HG03439 (cell line): ENCODE data around the gene KIAA1217.

Experiments
- ATAC-seq: cut with Tn5 transposase; IDR thresholded peaks from one replicate; pipeline ENCODE4 v1.9.1; 2021; ENCODE audit warnings: mild to moderate bottlenecking, moderate library complexity; ENCODE audit not compliant: unreplicated experiment

KIAA1217 gene

DNA sequence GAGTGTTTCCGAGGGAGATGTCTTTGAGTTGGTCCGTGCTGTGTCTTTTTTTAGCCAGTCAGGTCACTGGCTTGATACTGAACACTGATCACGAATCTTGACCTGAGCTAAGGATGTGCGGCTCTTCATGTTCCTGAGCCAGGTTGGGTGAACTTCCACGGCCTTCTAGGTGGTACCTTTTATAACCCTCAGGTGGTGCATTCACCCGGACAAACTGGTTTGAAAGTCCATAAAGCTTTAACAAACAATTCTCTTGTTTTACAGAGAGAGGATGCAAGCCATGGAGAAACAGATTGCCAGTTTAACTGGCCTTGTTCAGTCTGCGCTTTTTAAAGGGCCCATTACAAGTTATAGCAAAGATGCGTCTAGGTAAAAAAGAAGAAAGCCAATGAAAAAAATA is 285.3 kb downstream of the KIAA1217 start:
- ATAC-seq = no peak

- no peak for ATAC-seq
Observed at GRCh38 chr10:24494777-24495176, 285.8 kb downstream of the KIAA1217 start.

DNA sequence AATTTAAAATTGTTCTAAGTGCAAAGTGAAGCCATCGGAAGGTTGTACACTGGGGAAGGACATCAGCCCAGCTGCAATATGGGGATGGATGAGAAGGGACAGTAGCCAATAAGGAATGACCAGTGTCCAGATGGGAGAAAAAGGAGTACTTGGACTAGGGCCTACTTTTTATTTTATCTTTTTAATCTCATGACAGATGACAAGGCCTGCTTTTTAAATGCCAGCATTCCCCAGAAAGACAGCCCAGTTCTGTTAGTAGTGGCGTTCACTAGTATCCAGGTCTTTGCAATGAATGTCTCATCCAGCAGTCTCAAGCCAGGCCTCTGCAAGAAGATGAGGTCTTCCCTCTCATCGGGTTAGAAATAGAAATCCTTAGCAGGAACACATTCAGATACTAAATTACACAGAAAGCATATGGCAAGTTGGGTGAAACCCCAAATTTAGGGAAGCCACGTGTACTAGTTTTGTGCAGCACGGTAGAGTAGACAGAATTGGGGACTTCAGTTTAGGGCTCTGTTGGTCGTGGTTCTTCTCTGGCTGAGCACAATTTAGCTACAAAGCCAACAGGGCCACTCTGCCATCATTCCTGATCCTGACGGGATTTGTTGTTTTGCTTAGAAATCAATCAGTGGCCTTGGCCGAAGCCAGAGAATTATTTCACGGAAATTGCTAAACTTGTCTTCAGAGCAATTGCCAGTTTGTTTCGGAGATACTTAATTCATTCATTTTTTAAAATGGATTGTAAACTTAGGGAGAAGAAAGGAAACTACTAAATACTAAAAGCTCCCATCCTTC is 286.9 kb downstream of the KIAA1217 start:
- ATAC-seq = no peak

DNA sequence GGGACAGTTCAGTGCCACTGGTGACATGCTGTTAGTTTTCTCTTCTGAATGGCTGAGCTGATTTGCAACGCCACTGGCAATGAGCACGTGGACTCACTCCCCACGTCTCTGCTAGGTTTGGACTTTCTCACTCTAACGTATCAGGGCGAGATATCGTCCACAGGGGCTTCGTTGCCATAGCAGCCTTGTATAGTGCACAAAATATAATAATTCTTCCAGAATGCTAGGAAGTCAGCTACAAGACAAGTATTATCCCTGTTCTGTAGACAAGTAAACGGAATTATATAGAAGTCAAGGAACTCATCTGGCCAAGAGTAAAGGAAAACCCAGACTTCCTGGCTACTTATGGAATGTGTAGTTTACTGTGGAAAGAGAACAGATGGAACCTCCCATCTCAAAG is 288.0 kb downstream of the KIAA1217 start:
- no peak for ATAC-seq

- no peak for ATAC-seq
Observed at GRCh38 chr10:24501056-24501711, 292.2 kb downstream of the KIAA1217 start.

DNA sequence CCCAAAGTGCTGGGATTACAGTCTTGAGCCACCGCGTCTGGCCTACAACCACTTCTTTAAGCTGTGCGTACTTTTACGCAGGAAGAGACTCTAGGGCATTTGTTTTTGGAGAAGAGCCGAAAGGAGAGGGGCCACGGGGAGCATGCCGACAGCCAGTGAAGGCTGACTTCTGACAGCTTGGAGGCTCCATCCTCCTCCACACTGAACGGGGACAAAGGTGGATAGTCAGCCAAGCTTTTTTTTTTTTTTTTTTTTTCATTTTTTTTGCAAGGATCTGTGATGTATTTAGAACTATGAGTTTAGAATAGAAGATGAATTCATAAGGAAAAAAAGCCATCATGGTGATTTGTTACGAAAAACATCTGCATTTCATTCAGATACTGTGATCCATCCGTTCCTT is 293.1 kb downstream of the KIAA1217 start:
- ATAC-seq = no peak

DNA sequence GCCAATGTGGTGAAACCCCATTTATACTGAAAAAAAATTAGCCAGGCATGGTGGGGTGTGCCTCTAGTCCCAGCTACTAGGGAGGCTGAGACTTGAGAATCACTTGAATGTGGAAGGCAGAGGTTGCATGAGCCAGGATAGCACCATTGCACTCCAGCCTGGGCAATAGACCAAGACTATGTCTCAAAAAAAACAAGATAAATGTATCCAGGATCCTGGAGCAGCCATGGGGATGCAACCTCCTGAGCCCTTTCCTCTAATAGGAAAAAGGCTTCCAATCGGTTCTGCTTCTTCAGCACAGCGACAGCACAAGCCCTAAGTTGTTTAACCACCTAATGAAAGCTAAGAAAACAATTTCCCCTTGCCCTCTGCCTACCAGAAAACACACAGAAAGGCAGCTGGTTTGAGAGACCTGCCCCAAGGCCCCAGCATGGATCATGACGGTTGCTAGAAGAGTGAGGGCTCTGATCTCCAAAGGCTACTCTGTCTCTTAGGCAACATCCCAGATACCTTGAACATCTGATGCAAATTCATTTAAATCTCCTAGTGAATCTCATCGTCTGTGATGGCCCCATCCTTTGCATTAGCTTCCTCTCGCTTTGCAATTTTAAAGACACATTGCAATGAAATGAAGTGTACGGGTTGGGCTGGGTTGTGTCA is 294.0 kb downstream of the KIAA1217 start:
- no peak for ATAC-seq

DNA sequence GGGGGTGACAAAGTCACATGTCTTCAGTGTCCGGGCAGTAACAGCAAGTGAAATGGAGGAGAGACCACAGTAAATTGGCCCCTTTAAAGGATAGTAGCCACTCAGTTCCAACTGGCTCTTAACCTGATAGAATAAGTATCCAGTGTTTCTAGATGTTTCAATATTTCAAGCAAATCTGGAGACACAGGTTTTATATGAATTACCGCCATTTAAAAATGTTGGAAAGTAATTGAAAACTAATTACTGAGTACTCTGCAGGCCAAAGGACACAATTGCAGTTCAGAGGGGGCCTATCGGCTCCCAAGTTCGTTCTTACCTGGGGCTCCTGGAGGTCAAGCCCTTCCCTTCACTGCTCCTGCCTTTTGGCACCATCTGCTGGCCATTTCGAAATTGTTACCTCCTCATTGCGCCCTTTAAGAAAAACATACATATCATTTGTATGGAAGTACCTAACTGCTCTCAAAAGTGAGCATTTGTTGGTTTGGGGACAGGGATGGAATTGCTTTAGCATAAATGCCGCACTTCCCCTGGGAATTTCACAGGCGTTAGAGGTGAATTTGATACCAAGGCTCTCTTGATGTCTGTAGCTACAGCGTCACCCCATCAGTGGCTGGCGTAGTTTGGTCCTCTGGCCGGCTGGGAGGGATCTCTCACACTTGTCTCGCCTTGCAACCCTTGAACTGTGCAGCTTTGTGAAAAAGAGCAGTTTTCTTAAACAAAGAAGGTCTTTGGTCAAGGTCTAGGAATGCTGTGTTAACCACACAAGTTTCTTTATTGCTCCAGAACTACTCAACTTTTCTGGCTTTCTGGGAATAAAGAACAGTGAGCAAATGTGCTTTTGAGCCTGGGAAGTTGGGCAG is 294.8 kb downstream of the KIAA1217 start:
- peak; percentile 71 for ATAC-seq

DNA sequence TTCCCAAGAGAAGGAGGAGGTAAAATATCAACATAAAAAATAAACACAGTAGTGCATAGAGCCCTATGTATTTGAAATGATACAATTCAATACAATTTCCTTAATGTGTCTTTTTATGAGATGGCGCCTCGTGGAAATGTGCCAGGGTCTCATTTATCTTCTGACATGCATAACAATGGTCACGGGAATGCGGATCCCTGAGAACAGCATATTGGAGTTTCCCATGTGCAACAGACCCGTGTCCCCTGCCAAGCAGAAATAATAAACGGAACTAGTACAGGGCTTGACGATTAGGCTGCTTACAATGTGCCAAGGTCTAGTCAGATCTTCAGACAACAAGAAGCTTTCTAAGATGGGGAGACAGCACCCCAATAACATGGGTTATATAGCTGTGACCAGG is 296.8 kb downstream of the KIAA1217 start:
- ATAC-seq = no peak

- ATAC-seq = no peak
Observed at GRCh38 chr10:24513155-24513554, 304.2 kb downstream of the KIAA1217 start.

GRCh38 chr10:24515481-24515880 is 306.5 kb downstream of the KIAA1217 start:
- no peak for ATAC-seq

GRCh38 chr10:24518411-24518810 is 309.5 kb downstream of the KIAA1217 start:
- ATAC-seq = no peak

DNA sequence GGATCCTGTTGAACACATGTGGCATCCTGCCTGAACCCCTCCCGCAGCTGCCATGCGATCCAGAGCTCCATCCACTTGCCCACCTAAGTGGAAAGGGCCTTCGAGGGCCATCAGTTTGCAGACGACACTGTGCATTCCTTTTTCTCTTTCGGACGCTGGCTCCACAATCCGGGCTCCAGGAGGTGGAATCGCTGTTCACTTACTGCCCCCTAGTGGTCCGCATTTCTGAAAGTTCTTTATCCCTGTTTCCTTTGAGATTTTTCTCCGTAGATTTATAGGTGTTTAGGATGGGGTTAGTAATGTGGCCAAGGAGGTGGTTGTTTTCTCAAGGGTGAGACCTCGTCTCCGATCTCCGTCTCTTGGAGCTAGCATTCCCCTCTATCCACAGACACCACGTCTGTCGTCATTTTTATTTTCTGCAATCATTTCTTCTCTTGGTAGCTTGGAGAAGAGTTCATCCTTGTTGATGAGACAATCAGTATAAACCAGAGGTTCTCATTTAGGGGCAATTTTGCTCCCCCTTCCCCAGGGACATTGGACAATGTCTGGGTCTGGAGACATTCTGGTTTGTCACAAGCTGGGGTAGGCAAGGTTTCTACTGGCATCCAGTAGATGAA is 310.2 kb downstream of the KIAA1217 start:
- ATAC-seq = no peak

GRCh38 chr10:24519950-24520349 is 311.0 kb downstream of the KIAA1217 start:
- no peak for ATAC-seq

DNA sequence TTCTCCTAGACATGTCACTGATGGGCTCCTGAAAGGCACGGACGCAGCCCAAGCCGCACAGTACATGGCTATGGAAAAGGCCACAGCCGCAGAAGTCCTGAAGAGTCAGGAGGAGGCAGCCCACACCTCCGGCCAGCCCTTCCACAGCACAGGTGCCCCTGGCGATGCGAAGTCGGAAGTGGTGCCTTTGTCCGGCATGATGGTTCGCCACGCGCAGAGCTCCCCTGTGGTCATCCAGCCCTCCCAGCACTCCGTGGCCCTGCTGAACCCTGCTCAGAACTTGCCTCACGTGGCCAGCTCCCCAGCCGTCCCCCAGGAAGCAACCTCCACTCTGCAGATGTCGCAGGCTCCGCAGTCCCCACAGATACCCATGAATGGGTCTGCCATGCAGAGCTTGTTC is 315.4 kb downstream of the KIAA1217 start:
- ATAC-seq = no peak

- no peak for ATAC-seq
Observed at GRCh38 chr10:24526085-24526649, 317.2 kb downstream of the KIAA1217 start.

GRCh38 chr10:24528946-24529345 is 320.0 kb downstream of the KIAA1217 start:
- ATAC-seq = no peak

DNA sequence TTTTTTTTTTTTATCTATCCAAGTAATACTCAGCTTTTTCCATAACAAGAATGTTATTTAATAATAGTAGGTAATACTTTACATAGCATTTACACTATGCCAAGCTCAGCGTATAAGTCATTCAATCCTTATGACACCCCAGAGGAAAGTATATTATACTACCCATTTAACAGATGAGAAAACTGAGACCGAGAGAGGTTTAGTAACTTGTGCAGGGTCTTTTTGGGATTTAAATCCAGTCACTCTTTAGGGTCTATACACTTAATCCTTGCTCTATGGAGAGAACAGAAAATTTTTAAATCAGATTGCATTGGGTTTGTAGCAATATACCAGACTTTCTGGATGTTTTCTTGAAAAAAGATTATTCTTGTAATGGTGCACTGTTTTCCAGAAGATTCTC is 322.5 kb downstream of the KIAA1217 start:
- ATAC-seq = no peak

- no peak for ATAC-seq
Observed at GRCh38 chr10:24533981-24534380, 325.0 kb downstream of the KIAA1217 start.

DNA sequence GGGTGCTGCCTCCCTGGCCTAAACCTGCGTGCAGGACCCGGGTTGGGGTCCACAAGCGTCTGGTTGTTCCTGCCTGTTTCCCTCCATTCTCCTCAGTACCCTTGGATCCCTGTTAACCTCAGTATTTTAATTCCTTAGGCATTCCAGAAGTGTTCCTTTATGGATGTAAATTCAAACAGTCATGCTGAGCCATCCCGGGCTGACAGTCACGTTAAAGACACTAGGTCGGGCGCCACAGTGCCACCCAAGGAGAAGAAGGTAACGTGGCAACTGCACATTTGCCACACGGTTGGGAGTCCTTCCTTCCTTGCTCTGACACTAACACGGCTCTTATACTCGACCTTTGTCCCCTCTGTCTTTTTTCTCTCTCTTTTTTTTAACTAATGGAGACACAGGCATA is 327.7 kb downstream of the KIAA1217 start:
- no peak for ATAC-seq
